Fibroblast of lung (primary cell): ENCODE measurements around the gene SELENON. TPM values are rescaled to one million over a fixed set of nuclear protein-coding genes. Genes with fewer than 3 reads are reported as not detected.

Experiments
- DNase-seq, 2 donors: peaks; one replicate each; pipeline versions ENCODE4 v3.0.0 to v3.0.0-alpha.2; 2010; ENCODE audit warnings: low read depth in 2 of 2
- H2AFZ ChIP-seq: 2 replicates; pipeline ENCODE4 v1.5.1; 2012; ENCODE audit warnings: low read length, control low read depth, inconsistent platforms
- H3K27ac ChIP-seq: 2 replicates; pipeline ENCODE4 v1.5.1; 2011; ENCODE audit warnings: low read length, control low read depth; ENCODE audit not compliant: insufficient read depth
- H3K27me3 ChIP-seq: 2 replicates; pipeline ENCODE4 v1.5.1; 2011; ENCODE audit warnings: mild to moderate bottlenecking, low read length; ENCODE audit not compliant: control insufficient read depth, insufficient read depth
- H3K36me3 ChIP-seq: 2 replicates; pipeline ENCODE4 v1.5.1; 2011; ENCODE audit warnings: low read length; ENCODE audit not compliant: control insufficient read depth, insufficient read depth
- H3K4me1 ChIP-seq: 2 replicates; pipeline ENCODE4 v1.5.1; 2011; ENCODE audit warnings: low read length; ENCODE audit not compliant: control insufficient read depth, insufficient read depth; ENCODE audit errors: extremely low read depth
- H3K4me2 ChIP-seq: 2 replicates; pipeline ENCODE4 v1.5.1; 2011; ENCODE audit warnings: low read length, control low read depth; ENCODE audit not compliant: insufficient read depth; ENCODE audit errors: extremely low read depth
- H3K4me3 ChIP-seq, 4 experiments: fragments of 200-600 bp in 1 of 4; sonication (generic) in 1 of 4; replicated peaks in 1 of 4; 2 replicates each; pipeline ENCODE4 v1.5.1; 2011 to 2016; ENCODE audit warnings: low read length in 4 of 4, low read depth in 3 of 4, mild to moderate bottlenecking in 3 of 4, control low read depth in 2 of 4, inconsistent platforms in 1 of 4, mixed read lengths in 1 of 4; ENCODE audit not compliant: insufficient read depth in 1 of 4; ENCODE audit errors: control extremely low read depth in 1 of 4
- H3K79me2 ChIP-seq: 2 replicates; pipeline ENCODE4 v1.5.1; 2012; ENCODE audit warnings: mild to moderate bottlenecking, low read length, inconsistent platforms; ENCODE audit not compliant: control insufficient read depth, insufficient read depth
- H3K9ac ChIP-seq: 2 replicates; pipeline ENCODE4 v1.5.1; 2011; ENCODE audit warnings: mild to moderate bottlenecking, low read length, control low read depth; ENCODE audit not compliant: insufficient read depth
- H3K9me3 ChIP-seq: 2 replicates; pipeline ENCODE4 v1.5.1; 2012; ENCODE audit warnings: low read depth, low read length; ENCODE audit not compliant: control insufficient read depth, insufficient read depth
- H4K20me1 ChIP-seq: 2 replicates; pipeline ENCODE4 v1.5.1; 2011; ENCODE audit warnings: low read length; ENCODE audit not compliant: control insufficient read depth, insufficient read depth; ENCODE audit errors: extremely low read depth
- CTCF ChIP-seq, 2 donors: IDR thresholded peaks in 1 of 2; conservative IDR thresholded peaks in 1 of 2; 1 replicate in 1 of 2; 2 replicates in 1 of 2; pipeline ENCODE4 v1.5.1; 2011 to 2012; ENCODE audit warnings: low read length in 2 of 2, control low read depth in 1 of 2, inconsistent platforms in 1 of 2, low read depth in 1 of 2, mild to moderate bottlenecking in 1 of 2
- EZH2 ChIP-seq: IDR thresholded peaks from 2 replicates; pipeline ENCODE4 v1.5.1; 2012; ENCODE audit warnings: low read length, control low read depth, mild to moderate bottlenecking; ENCODE audit errors: missing control alignments
- polyA plus RNA-seq, 2 donors: library from polyadenylated mRNA; depleted of rRNA in 1 of 2; stranded (reverse) in 1 of 2; unstranded in 1 of 2; fragments of >200 nt; gene quantifications; 2 replicates each; pipeline ENCODE4 v1.2.1, GENCODE V29; 2011 to 2012; ENCODE audit warnings: missing spikeins in 1 of 2
- total RNA-seq: library from RNA; depleted of rRNA; stranded (reverse); fragments of >200 nt; gene quantifications from 2 replicates; pipeline ENCODE4 v1.2.1, GENCODE V29; 2014

Gene SELENON
- total and polyA plus RNA-seq, 2 donors (not counting 1 experiment from before 2014, with no cell fraction given): 19.3 to 67.6 TPM

GRCh38 chr1:25809929-25810328 is 9.9 kb downstream of the SELENON start:
- Histone ChIP-seq H3K9me3 (no peaks in the 10 kb centered on the region), H3K27me3 (no peaks in the 10 kb centered on the region), H3K36me3 (peaks cover 22% of the 10 kb centered on the region), H2AFZ (no peak overlapping the region), H3K27ac (no peak overlapping the region), H3K4me3 (no peak overlapping the region), H3K9ac (no peak overlapping the region), H3K4me2 (no peak overlapping the region), H3K79me2 (no peaks in the 10 kb centered on the region), H4K20me1 (no peaks in the 10 kb centered on the region), H3K4me1 (peaks cover 8% of the 10 kb centered on the region)
- TF ChIP-seq CTCF (conservative IDR thresholded peaks at IDR 0.05 in 1 of 2, IDR thresholded peaks at IDR 0.05 in 1 of 2; ENCODE audit: low read depth in 1 of 2, low read length in 2 of 2): no peak
- no peak for TF ChIP-seq EZH2
- DNase-seq: no peak

- H2AFZ ChIP-seq: no peak overlapping the region
- no peaks in the 10 kb centered on the region for H3K79me2 ChIP-seq
- H3K9ac ChIP-seq: no peak overlapping the region
- H4K20me1 ChIP-seq: no peaks in the 10 kb centered on the region
- no peak overlapping the region for H3K4me3 ChIP-seq
- peaks cover 5% of the 10 kb centered on the region for H3K4me1 ChIP-seq
- H3K27ac ChIP-seq: no peak overlapping the region
- H3K36me3 ChIP-seq: peaks cover 22% of the 10 kb centered on the region
- H3K4me2 ChIP-seq: no peak overlapping the region
- H3K27me3 ChIP-seq: no peaks in the 10 kb centered on the region
- DNase-seq: peak in 1 of 2 donors; percentile 41
- TF ChIP-seq EZH2: no peak
- peak; percentile 85 to 91 for TF ChIP-seq CTCF (conservative IDR thresholded peaks at IDR 0.05 in 1 of 2, IDR thresholded peaks at IDR 0.05 in 1 of 2; ENCODE audit: low read depth in 1 of 2, low read length in 2 of 2)
- H3K9me3 ChIP-seq: no peaks in the 10 kb centered on the region
Observed at GRCh38 chr1:25810341-25811299, 10.6 kb downstream of the SELENON start.

GRCh38 chr1:25811384-25812082 is 11.5 kb downstream of the SELENON start:
- Histone ChIP-seq H3K9me3 (no peaks in the 10 kb centered on the region), H3K79me2 (no peaks in the 10 kb centered on the region), H3K27me3 (no peaks in the 10 kb centered on the region), H4K20me1 (no peaks in the 10 kb centered on the region), H3K4me1 (no peaks in the 10 kb centered on the region), H2AFZ (no peak overlapping the region), H3K9ac (no peak overlapping the region), H3K27ac (no peak overlapping the region), H3K4me3 (no peak overlapping the region), H3K4me2 (no peak overlapping the region), H3K36me3 (peaks cover 22% of the 10 kb centered on the region)
- no peak for DNase-seq
- no peak for TF ChIP-seq CTCF (conservative IDR thresholded peaks at IDR 0.05 in 1 of 2, IDR thresholded peaks at IDR 0.05 in 1 of 2; ENCODE audit: low read depth in 1 of 2, low read length in 2 of 2)
- no peak for TF ChIP-seq EZH2
